WTC11 (cell line): Measurements from ENCODE around the gene SLC27A6. TPM values are rescaled to one million over a fixed set of nuclear protein-coding genes. Genes with fewer than 3 reads are reported as not detected.

Source experiments
- ATAC-seq: fragments of 200-7000 bp; cut with Tn5 transposase; 2 replicates; pipeline ENCODE4 v1.10.0; 2021; ENCODE audit warnings: mild to moderate bottlenecking, moderate library complexity
- CTCF ChIA-PET: fragments of 300-600 bp; sonication (Branson Sonifier 250); formaldehyde crosslinking; loops from one replicate; lab custom pipeline; 2021; ENCODE audit warnings: antibody characterized with exemption; lab: Charles Lee
- POLR2A ChIA-PET: fragments of 350-600 bp; sonication (Branson Sonifier 250); formaldehyde crosslinking; loops from one replicate; lab custom pipeline; 2021; ENCODE audit warnings: antibody characterized with exemption; lab: Charles Lee
- DNase-seq: peaks from one replicate; pipeline ENCODE4 v3.0.0; 2021; ENCODE audit warnings: low spot score
- H3K27ac Mint-ChIP-seq: 2 replicates; pipeline ENCODE4 v1.8.0; 2021; ENCODE audit warnings: mixed read lengths
- H3K27me3 Mint-ChIP-seq: 2 replicates; pipeline ENCODE4 v1.8.0; 2021; ENCODE audit warnings: low read depth, mild to moderate bottlenecking, moderate library complexity, mixed read lengths
- H3K36me3 Mint-ChIP-seq: 2 replicates; pipeline ENCODE4 v1.8.0; 2021; ENCODE audit warnings: mixed read lengths
- H3K4me1 Mint-ChIP-seq: 2 replicates; pipeline ENCODE4 v1.8.0; 2022; ENCODE audit warnings: mixed read lengths
- H3K4me3 Mint-ChIP-seq: 2 replicates; pipeline ENCODE4 v1.8.0; 2021; ENCODE audit warnings: mild to moderate bottlenecking, moderate library complexity, mixed read lengths
- H3K9me3 Mint-ChIP-seq: 2 replicates; pipeline ENCODE4 v1.8.0; 2021; ENCODE audit warnings: mixed read lengths
- ATF1 ChIP-seq: sonication (generic); formaldehyde crosslinking; IDR thresholded peaks from 2 replicates; pipeline ENCODE4 v1.8.1; 2023; ENCODE audit warnings: mild to moderate bottlenecking, moderate library complexity, missing genetic modification reagents
- ATF2 ChIP-seq: sonication (generic); formaldehyde crosslinking; IDR thresholded peaks from 2 replicates; pipeline ENCODE4 v1.8.1; 2022; ENCODE audit warnings: low read depth, missing genetic modification reagents, borderline replicate concordance
- EMX1 ChIP-seq: fragments of 250-450 bp; sonication (Bioruptor Pico); IDR thresholded peaks from 2 replicates; pipeline ENCODE4 v1.8.0; 2021; ENCODE audit warnings: mild to moderate bottlenecking
- ETV6 ChIP-seq: sonication (generic); formaldehyde crosslinking; IDR thresholded peaks from 2 replicates; pipeline ENCODE4 v1.8.1; 2022; ENCODE audit warnings: mild to moderate bottlenecking, missing genetic modification reagents
- FOXP4 ChIP-seq: sonication (generic); formaldehyde crosslinking; IDR thresholded peaks from 2 replicates; pipeline ENCODE4 v1.8.0; 2022; ENCODE audit warnings: mild to moderate bottlenecking, missing genetic modification reagents
- GTF2I ChIP-seq: fragments of 250-450 bp; sonication (Bioruptor Pico); conservative IDR thresholded peaks from 2 replicates; pipeline ENCODE4 v1.4.0; 2021; ENCODE audit warnings: mild to moderate bottlenecking
- HMGA2 ChIP-seq: fragments of 250-450 bp; sonication (Bioruptor Pico); IDR thresholded peaks from 2 replicates; pipeline ENCODE4 v1.4.0; 2021; ENCODE audit warnings: mild to moderate bottlenecking, moderate library complexity
- KAT7 ChIP-seq: sonication (generic); formaldehyde crosslinking; IDR thresholded peaks from 2 replicates; pipeline ENCODE4 v1.8.1; 2023; ENCODE audit warnings: missing genetic modification reagents, mild to moderate bottlenecking, borderline replicate concordance
- NFATC4 ChIP-seq: fragments of 250-450 bp; sonication (Bioruptor Pico); IDR thresholded peaks from 2 replicates; pipeline ENCODE4 v1.9.0; 2021; ENCODE audit warnings: mild to moderate bottlenecking
- NFE2L1 ChIP-seq: sonication (generic); formaldehyde crosslinking; IDR thresholded peaks from 2 replicates; pipeline ENCODE4 v1.8.1; 2023; ENCODE audit warnings: missing genetic modification reagents
- NR2C2 ChIP-seq: sonication (generic); formaldehyde crosslinking; IDR thresholded peaks from 2 replicates; pipeline ENCODE4 v1.8.0; 2022; ENCODE audit warnings: mild to moderate bottlenecking, missing genetic modification reagents
- PREB ChIP-seq: sonication (generic); formaldehyde crosslinking; IDR thresholded peaks from 2 replicates; pipeline ENCODE4 v1.8.1; 2022; ENCODE audit warnings: mild to moderate bottlenecking, missing genetic modification reagents, moderate library complexity, borderline replicate concordance
- RELA ChIP-seq: sonication (generic); formaldehyde crosslinking; IDR thresholded peaks from 2 replicates; pipeline ENCODE4 v1.8.1; 2022; ENCODE audit warnings: missing genetic modification reagents, mild to moderate bottlenecking, borderline replicate concordance
- SMAD4 ChIP-seq: sonication (generic); formaldehyde crosslinking; IDR thresholded peaks from 2 replicates; pipeline ENCODE4 v1.8.0; 2022; ENCODE audit warnings: mild to moderate bottlenecking, missing genetic modification reagents
- TCF7 ChIP-seq: sonication (generic); formaldehyde crosslinking; IDR thresholded peaks from 2 replicates; pipeline ENCODE4 v1.8.0; 2022; ENCODE audit warnings: mild to moderate bottlenecking, low read depth, missing genetic modification reagents, moderate library complexity
- USF2 ChIP-seq: sonication (generic); formaldehyde crosslinking; IDR thresholded peaks from 2 replicates; pipeline ENCODE4 v1.8.1; 2023; ENCODE audit warnings: mild to moderate bottlenecking, missing genetic modification reagents, moderate library complexity
- ZMAT4 ChIP-seq: fragments of 250-450 bp; sonication (Bioruptor Pico); IDR thresholded peaks from 2 replicates; pipeline ENCODE4 v1.9.0; 2021; ENCODE audit warnings: mild to moderate bottlenecking
- ZNF232 ChIP-seq: sonication (generic); formaldehyde crosslinking; IDR thresholded peaks from 2 replicates; pipeline ENCODE4 v1.8.0; 2022; ENCODE audit warnings: mild to moderate bottlenecking, missing genetic modification reagents
- ZNF281 ChIP-seq: sonication (generic); formaldehyde crosslinking; IDR thresholded peaks from 2 replicates; pipeline ENCODE4 v1.8.0; 2023; ENCODE audit warnings: mild to moderate bottlenecking, missing genetic modification reagents
- ZNF317 ChIP-seq: sonication (generic); formaldehyde crosslinking; IDR thresholded peaks from 2 replicates; pipeline ENCODE4 v1.8.1; 2023; ENCODE audit warnings: low read depth, mild to moderate bottlenecking, moderate library complexity, missing genetic modification reagents, borderline replicate concordance
- ZNF671 ChIP-seq: fragments of 250-450 bp; sonication (Bioruptor Pico); IDR thresholded peaks from 2 replicates; pipeline ENCODE4 v1.8.0; 2021; ENCODE audit warnings: mild to moderate bottlenecking
- total RNA-seq: library from RNA; stranded (reverse); gene quantifications from 3 replicates; pipeline ENCODE4 v1.2.3, GENCODE V29; 2021
- TF ChIP-seq, protein P1 (sequence below): sonication (generic); formaldehyde crosslinking; IDR thresholded peaks from 2 replicates; pipeline ENCODE4 v1.8.1; 2023; ENCODE audit warnings: mild to moderate bottlenecking, missing genetic modification reagents, moderate library complexity

The SLC27A6 gene
- total RNA-seq, 1 experiment from 2014 or later = 3.6 TPM

DNA sequence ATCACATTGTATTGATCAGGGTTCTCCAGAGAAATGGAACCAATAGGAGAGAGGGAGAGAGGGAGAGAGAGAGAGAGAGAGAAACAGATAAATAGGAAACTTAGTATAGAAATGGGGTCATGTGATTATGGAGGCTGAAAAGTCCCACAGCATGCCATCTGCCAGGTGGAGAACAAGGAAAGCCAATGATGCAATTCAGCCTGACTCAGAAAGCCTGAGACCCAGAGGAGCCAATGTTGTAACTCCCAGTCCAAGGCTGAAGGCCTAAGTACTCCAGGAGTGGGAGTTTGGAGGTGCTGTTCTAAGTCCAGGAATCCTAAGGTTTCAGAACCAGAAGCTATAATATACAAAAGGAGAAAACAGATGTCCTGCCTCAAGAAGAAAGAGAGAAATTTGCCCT, 80.9 kb downstream of the SLC27A6 start (continued):
- TF ChIP-seq ATF2 = no peak
- no peak for TF ChIP-seq HMGA2 (CRISPR knock-in tag)
- TF ChIP-seq NFE2L1 = no peak
- no peak for TF ChIP-seq ETV6 (CRISPR knock-in tag)
- no peak for TF ChIP-seq ATF1 (CRISPR knock-in tag)
- TF ChIP-seq RELA (CRISPR knock-in tag) = no peak
- TF ChIP-seq TCF7 (CRISPR knock-in tag) = no peak
- TF ChIP-seq GTF2I = no peak
- TF ChIP-seq, protein P1, sequence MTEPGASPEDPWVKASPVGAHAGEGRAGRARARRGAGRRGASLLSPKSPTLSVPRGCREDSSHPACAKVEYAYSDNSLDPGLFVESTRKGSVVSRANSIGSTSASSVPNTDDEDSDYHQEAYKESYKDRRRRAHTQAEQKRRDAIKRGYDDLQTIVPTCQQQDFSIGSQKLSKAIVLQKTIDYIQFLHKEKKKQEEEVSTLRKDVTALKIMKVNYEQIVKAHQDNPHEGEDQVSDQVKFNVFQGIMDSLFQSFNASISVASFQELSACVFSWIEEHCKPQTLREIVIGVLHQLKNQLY (CRISPR knock-in tag) = no peak

GRCh38 chr5:129048509-129048908, 83.2 kb downstream of the SLC27A6 start:
- no peaks in the 10 kb centered on the region for H3K27me3 Mint-ChIP-seq

GRCh38 chr5:129049126-129049799, 84.0 kb downstream of the SLC27A6 start:
- no peaks in the 10 kb centered on the region for H3K4me1 Mint-ChIP-seq
- ChIA-PET CTCF (no interaction called here), POLR2A (no interaction called here)
- ATAC-seq (no peak), DNase-seq (no peak)
- peaks cover 18% of the 10 kb centered on the region for H3K9me3 Mint-ChIP-seq
- no peaks in the 10 kb centered on the region for H3K27me3 Mint-ChIP-seq
- H3K36me3 Mint-ChIP-seq = peaks cover 6% of the 10 kb centered on the region
- no peak overlapping the region for H3K27ac Mint-ChIP-seq
- H3K4me3 Mint-ChIP-seq = no peak overlapping the region
- TF ChIP-seq ZNF317 (no peak), ZNF281 (CRISPR knock-in tag) (no peak), NR2C2 (no peak), EMX1 (CRISPR knock-in tag) (no peak), RELA (CRISPR knock-in tag) (no peak), FOXP4 (CRISPR knock-in tag) (no peak), NFATC4 (CRISPR knock-in tag) (no peak), ZNF232 (no peak), TCF7 (CRISPR knock-in tag) (no peak), ZMAT4 (CRISPR knock-in tag) (no peak), KAT7 (CRISPR knock-in tag) (no peak), ZNF671 (CRISPR knock-in tag) (no peak), USF2 (no peak), SMAD4 (no peak)

More at GRCh38 chr5:129048509-129048908, 83.2 kb downstream of the SLC27A6 start:
- no peak for ATAC-seq
- POLR2A ChIA-PET = no interaction called here
- no peak for DNase-seq
- TF ChIP-seq PREB (CRISPR knock-in tag) = no peak
- TF ChIP-seq, all 79 proteins: peak for 0
- peaks cover 22% of the 10 kb centered on the region for H3K9me3 Mint-ChIP-seq
- H3K4me1 Mint-ChIP-seq = no peaks in the 10 kb centered on the region
- H3K4me3 Mint-ChIP-seq = no peak overlapping the region
- peaks cover 7% of the 10 kb centered on the region for H3K36me3 Mint-ChIP-seq
- CTCF ChIA-PET = no interaction called here
- no peak overlapping the region for H3K27ac Mint-ChIP-seq
